GM19099 (cell line): Measurements from ENCODE around the gene PIGT.

ENCODE experiments used
- POLR2A ChIP-seq: IDR thresholded peaks from 3 replicates; pipeline ENCODE4 v1.6.1; 2011; ENCODE audit warnings: low read depth; ENCODE audit not compliant: insufficient read length; ENCODE audit errors: extremely low read depth

The PIGT gene

DNA sequence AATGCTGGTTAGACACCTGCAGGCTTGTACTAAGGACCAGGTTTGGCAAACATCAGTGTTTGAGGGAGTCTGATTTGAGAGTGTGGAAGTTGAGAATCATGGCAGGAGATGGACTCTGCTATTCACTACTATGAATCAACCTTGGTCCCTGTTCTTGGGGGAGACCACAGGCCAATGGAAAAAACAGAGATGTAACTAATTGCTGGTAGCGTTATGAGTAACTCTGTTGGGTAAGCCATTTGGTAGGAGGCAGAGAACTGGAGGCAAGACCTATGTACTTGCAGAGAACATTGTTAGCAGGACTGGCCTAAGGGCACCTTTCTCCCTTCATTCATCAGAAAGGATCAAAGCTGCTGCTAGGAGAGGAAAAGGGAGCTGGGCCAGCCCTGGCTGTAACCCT is 45.3 kb downstream of the PIGT start:
- TF ChIP-seq POLR2A: no peak

DNA sequence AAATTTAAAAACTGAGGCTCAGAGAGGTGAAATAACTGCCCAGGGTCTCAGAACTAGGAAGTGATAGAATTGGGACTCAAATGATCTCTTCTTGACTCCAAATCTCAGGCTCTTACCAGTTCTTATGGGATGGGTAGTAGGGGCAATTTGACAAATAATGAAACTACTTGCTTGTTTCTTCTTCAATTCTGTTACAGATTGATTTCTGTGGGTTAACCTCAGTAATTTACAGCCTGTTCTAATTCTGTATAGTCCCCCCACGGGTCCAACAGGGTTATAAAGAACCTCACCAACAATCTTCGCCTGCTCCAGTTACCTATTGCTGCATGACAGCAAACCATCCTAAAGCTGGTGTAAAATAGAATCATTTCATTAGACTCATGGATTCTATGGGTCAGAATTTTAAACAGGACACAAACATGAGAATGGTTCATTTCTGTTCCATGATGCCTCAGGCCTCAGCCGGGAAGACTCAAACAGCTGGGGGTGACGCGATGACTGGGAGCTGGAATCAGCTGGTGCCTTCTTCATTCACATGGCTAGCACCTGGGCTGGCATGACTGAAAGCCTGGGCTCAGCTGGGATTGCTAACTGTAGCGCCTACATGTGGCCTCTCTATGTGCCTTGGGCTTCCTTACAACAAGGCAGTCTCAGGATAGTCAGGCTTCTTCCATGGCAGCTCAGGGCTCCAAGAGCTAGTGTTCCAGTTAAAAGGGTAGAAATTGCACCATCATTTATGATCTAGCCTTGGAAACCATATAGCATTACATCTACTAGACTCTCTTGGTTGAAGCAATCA is 47.0 kb downstream of the PIGT start:
- TF ChIP-seq POLR2A: no peak

DNA sequence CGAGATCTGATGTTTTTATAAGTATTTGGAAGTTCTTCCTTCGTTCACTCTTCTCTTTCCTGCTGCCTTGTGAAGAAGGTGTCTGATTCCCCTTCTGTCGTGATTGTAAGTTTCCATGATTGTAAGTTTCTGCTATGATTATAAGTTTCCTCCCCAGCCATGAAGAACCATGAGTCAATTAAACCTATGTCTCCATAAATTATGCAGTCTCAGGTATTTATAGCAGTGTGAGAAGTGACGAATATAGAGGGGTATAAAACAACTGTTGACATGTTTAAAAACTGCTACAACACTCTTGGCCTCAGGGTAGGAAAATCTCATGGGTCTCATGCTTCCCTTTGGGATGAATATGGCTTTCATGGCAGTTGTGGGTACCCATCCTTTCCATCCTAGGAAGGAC is 47.8 kb downstream of the PIGT start:
- no peak for TF ChIP-seq POLR2A

DNA sequence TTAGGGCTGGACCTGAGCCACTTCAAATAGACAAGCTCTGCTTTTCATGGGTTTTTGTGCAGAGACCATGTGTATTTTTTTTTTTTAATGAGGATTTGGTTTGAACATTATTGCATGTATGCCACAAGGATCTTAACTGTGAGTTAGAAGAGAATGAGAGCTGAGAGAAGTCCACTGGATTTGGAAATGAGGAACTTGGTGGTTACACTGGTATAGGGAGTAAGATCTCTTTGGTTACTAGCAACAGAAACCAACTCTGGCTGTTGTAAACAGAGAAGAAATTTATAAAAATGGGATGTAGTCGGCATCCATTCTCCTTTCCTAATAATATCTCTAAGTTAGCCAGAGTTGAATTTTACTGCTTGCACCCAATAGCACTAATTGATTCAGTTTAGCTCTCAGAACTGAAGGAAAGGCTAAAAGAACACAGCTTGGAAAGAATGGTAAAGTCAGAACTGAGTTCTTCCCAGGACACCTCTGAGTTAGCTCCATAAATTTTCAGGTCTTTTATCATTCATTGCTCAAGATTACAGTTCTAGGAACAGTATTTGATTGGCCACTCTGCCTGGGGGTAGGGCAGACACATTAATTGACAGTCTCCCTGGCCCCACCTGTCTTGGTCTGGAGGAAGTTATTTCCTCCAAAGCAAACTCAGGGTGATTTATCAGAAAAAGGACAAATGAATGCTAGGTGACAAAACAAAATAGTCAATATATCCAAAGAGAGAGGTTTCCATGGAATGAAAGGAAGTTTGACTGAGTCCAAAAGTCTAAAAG is 49.7 kb downstream of the PIGT start:
- no peak for TF ChIP-seq POLR2A

GRCh38 chr20:45467172-45467571 is 51.2 kb downstream of the PIGT start:
- TF ChIP-seq POLR2A: no peak

DNA sequence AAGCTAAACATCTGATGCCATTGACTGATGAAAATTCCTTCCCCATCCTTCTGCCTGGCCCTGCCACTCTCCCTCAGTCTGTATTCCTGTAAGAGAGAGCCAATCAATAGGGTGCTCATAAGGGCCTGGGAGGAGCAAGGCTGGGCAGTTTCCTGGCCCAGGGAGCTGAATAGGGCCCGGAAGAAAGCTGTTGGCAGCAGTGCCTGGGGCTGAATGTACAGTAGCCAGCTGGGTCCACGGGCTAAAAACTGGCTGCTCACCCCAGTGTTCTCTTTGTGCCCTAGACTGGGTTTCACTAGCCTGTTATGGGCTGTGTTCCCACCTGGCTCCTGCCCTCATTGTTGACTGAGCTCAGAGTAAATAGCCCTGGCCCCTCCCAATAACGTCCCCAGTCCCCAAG is 51.9 kb downstream of the PIGT start:
- TF ChIP-seq POLR2A: no peak

GRCh38 chr20:45469336-45470261 is 53.7 kb downstream of the PIGT start, which contains the start of gene WFDC2:
Gene WFDC2, plus strand, starts transcription at chr20:45469753. Its CDS starts 29 bp downstream, at chr20:45469782.
- TF ChIP-seq POLR2A: peak; percentile 17

- TF ChIP-seq POLR2A: peak; percentile 50
These were observed 54.5 kb downstream of the PIGT start for GRCh38 chr20:45470262-45470931.

GRCh38 chr20:45470937-45471336 is 55.0 kb downstream of the PIGT start:
- no peak for TF ChIP-seq POLR2A
